Karpas-422 (cell line): ENCODE measurements around the gene MDH1B. TPM values are rescaled to one million over a fixed set of nuclear protein-coding genes. Genes with fewer than 3 reads are reported as not detected.

Source experiments
- DNase-seq: peaks from one replicate; pipeline ENCODE4 v3.0.0-alpha.2; 2015
- H2AFZ ChIP-seq: fragments of 200-600 bp; sonication (generic); 2 replicates; pipeline ENCODE4 v1.6.1; 2014; ENCODE audit warnings: antibody characterized with exemption, low read length, mixed read lengths
- H3K27ac ChIP-seq: fragments of 200-600 bp; sonication (generic); 2 replicates; pipeline ENCODE4 v1.5.1; 2014; ENCODE audit warnings: mild to moderate bottlenecking, low read length, moderate library complexity
- H3K27me3 ChIP-seq: fragments of 200-600 bp; sonication (generic); 2 replicates; pipeline ENCODE4 v1.6.1; 2014; ENCODE audit warnings: low read length, mixed read lengths
- H3K36me3 ChIP-seq: fragments of 200-600 bp; sonication (generic); 2 replicates; pipeline ENCODE4 v1.6.1; 2014; ENCODE audit warnings: low read length, mixed read lengths; ENCODE audit not compliant: insufficient read depth
- H3K4me1 ChIP-seq: fragments of 200-600 bp; sonication (generic); 2 replicates; pipeline ENCODE4 v1.6.1; 2014; ENCODE audit warnings: mild to moderate bottlenecking, low read length, mixed read lengths
- H3K4me2 ChIP-seq: fragments of 200-600 bp; sonication (generic); 2 replicates; pipeline ENCODE4 v1.6.1; 2014; ENCODE audit warnings: low read length, low read depth, mild to moderate bottlenecking; ENCODE audit not compliant: poor library complexity, severe bottlenecking
- H3K4me3 ChIP-seq: fragments of 200-600 bp; sonication (generic); 2 replicates; pipeline ENCODE4 v1.5.1; 2014; ENCODE audit warnings: mild to moderate bottlenecking, antibody characterized with exemption, low read length, mixed read lengths
- H3K79me2 ChIP-seq: fragments of 200-600 bp; sonication (generic); 2 replicates; pipeline ENCODE4 v1.6.1; 2014; ENCODE audit warnings: mild to moderate bottlenecking, low read length, mixed read lengths
- H3K9ac ChIP-seq: fragments of 200-600 bp; sonication (generic); 2 replicates; pipeline ENCODE4 v1.6.0; 2014; ENCODE audit warnings: low read length
- H3K9me2 ChIP-seq: fragments of 200-600 bp; sonication (generic), shearing (Covaris generic); replicated peaks from 2 replicates; pipeline ENCODE4 v1.6.0; 2014; ENCODE audit warnings: mild to moderate bottlenecking, low read length, moderate library complexity; ENCODE audit not compliant: insufficient read depth
- H3K9me3 ChIP-seq: fragments of 300-700, 200-600 bp; sonication (generic); 2 replicates; pipeline ENCODE4 v1.6.1; 2014; ENCODE audit warnings: low read length, mixed read lengths
- H4K20me1 ChIP-seq: fragments of 200-600 bp; sonication (generic); 2 replicates; pipeline ENCODE4 v1.6.1; 2014; ENCODE audit warnings: mild to moderate bottlenecking, antibody characterized with exemption, low read length, low read depth; ENCODE audit not compliant: insufficient read depth
- total RNA-seq: library from RNA; depleted of rRNA; stranded (reverse); fragments of >200 nt; shearing (Covaris generic); gene quantifications from 2 replicates; pipeline ENCODE4 v1.2.3, GENCODE V29; 2014; ENCODE audit warnings: low replicate concordance

MDH1B gene
- total RNA-seq, 1 experiment from 2014 or later = 2.8 TPM

GRCh38 chr2:206740800-206741199 lies 24.3 kb downstream of the MDH1B start:
- no peaks in the 10 kb centered on the region for H4K20me1 ChIP-seq
- no peaks in the 10 kb centered on the region for H3K36me3 ChIP-seq
- no peak overlapping the region for H3K4me3 ChIP-seq
- H3K9me2 ChIP-seq = no peaks in the 10 kb centered on the region
- no peaks in the 10 kb centered on the region for H3K27me3 ChIP-seq
- no peaks in the 10 kb centered on the region for H3K79me2 ChIP-seq
- no peak overlapping the region for H3K9ac ChIP-seq
- no peak overlapping the region for H3K27ac ChIP-seq
- DNase-seq = no peak
- H3K4me2 ChIP-seq = no peak overlapping the region
- no peak overlapping the region for H2AFZ ChIP-seq
- no peaks in the 10 kb centered on the region for H3K4me1 ChIP-seq
- no peaks in the 10 kb centered on the region for H3K9me3 ChIP-seq

- no peaks in the 10 kb centered on the region for H3K36me3 ChIP-seq
- no peak overlapping the region for H2AFZ ChIP-seq
- no peak for DNase-seq
- H3K9me2 ChIP-seq = no peaks in the 10 kb centered on the region
- H3K27ac ChIP-seq = no peak overlapping the region
- H3K27me3 ChIP-seq = no peaks in the 10 kb centered on the region
- H3K9ac ChIP-seq = no peak overlapping the region
- H3K9me3 ChIP-seq = no peaks in the 10 kb centered on the region
- no peaks in the 10 kb centered on the region for H3K79me2 ChIP-seq
- H4K20me1 ChIP-seq = no peaks in the 10 kb centered on the region
- H3K4me3 ChIP-seq = no peak overlapping the region
- no peak overlapping the region for H3K4me2 ChIP-seq
- H3K4me1 ChIP-seq = no peaks in the 10 kb centered on the region
Measured at GRCh38 chr2:206739271-206739670, 25.9 kb downstream of the MDH1B start.

- H3K4me3 ChIP-seq = no peak overlapping the region
- no peak overlapping the region for H3K27ac ChIP-seq
- no peaks in the 10 kb centered on the region for H4K20me1 ChIP-seq
- DNase-seq = no peak
- H3K4me1 ChIP-seq = no peaks in the 10 kb centered on the region
- H2AFZ ChIP-seq = no peak overlapping the region
- H3K9me2 ChIP-seq = no peaks in the 10 kb centered on the region
- H3K79me2 ChIP-seq = no peaks in the 10 kb centered on the region
- no peaks in the 10 kb centered on the region for H3K36me3 ChIP-seq
- no peaks in the 10 kb centered on the region for H3K9me3 ChIP-seq
- no peak overlapping the region for H3K9ac ChIP-seq
- H3K4me2 ChIP-seq = no peak overlapping the region
- H3K27me3 ChIP-seq = no peaks in the 10 kb centered on the region
Measured at GRCh38 chr2:206736935-206737334, 28.2 kb downstream of the MDH1B start.

GRCh38 chr2:206733341-206733740 lies 31.8 kb downstream of the MDH1B start:
- no peaks in the 10 kb centered on the region for H3K9me3 ChIP-seq

GRCh38 chr2:206728277-206729199 lies 36.6 kb downstream of the MDH1B start:
- Histone ChIP-seq H3K27ac (no peak overlapping the region), H3K79me2 (no peaks in the 10 kb centered on the region), H4K20me1 (no peaks in the 10 kb centered on the region), H3K4me3 (no peak overlapping the region), H3K27me3 (no peaks in the 10 kb centered on the region), H3K9ac (no peak overlapping the region), H2AFZ (no peak overlapping the region), H3K4me1 (peaks cover 1% of the 10 kb centered on the region; the same call in 1 of the 2 replicates), H3K36me3 (no peaks in the 10 kb centered on the region), H3K9me3 (no peaks in the 10 kb centered on the region), H3K4me2 (no peak overlapping the region), H3K9me2 (no peaks in the 10 kb centered on the region)
- DNase-seq = no peak

More at GRCh38 chr2:206733341-206733740, 31.8 kb downstream of the MDH1B start:
- no peak for DNase-seq
- Histone ChIP-seq H3K9me2 (no peaks in the 10 kb centered on the region), H3K79me2 (no peaks in the 10 kb centered on the region), H3K27me3 (no peaks in the 10 kb centered on the region), H3K4me1 (no peaks in the 10 kb centered on the region), H3K27ac (no peak overlapping the region), H3K4me2 (no peak overlapping the region), H4K20me1 (no peaks in the 10 kb centered on the region), H3K9ac (no peak overlapping the region), H3K36me3 (no peaks in the 10 kb centered on the region), H3K4me3 (no peak overlapping the region), H2AFZ (no peak overlapping the region)

- Histone ChIP-seq H3K27me3 (no peaks in the 10 kb centered on the region), H3K36me3 (no peaks in the 10 kb centered on the region), H3K4me1 (peaks cover 3% of the 10 kb centered on the region; the same call in 1 of the 2 replicates), H3K9me3 (no peaks in the 10 kb centered on the region), H3K9me2 (no peaks in the 10 kb centered on the region), H3K4me3 (no peak overlapping the region), H3K4me2 (no peak overlapping the region), H2AFZ (no peak overlapping the region), H4K20me1 (no peaks in the 10 kb centered on the region), H3K79me2 (no peaks in the 10 kb centered on the region), H3K9ac (no peak overlapping the region), H3K27ac (no peak overlapping the region)
- no peak for DNase-seq
Measured at GRCh38 chr2:206727287-206727686, 37.8 kb downstream of the MDH1B start.

- peaks cover 3% of the 10 kb centered on the region; the same call in 1 of the 2 replicates for H3K4me1 ChIP-seq
- H3K9ac ChIP-seq = no peak overlapping the region
- H3K9me2 ChIP-seq = no peaks in the 10 kb centered on the region
- no peaks in the 10 kb centered on the region for H3K9me3 ChIP-seq
- no peak overlapping the region for H3K4me2 ChIP-seq
- H3K4me3 ChIP-seq = no peak overlapping the region
- H4K20me1 ChIP-seq = no peaks in the 10 kb centered on the region
- DNase-seq = no peak
- H3K27me3 ChIP-seq = no peaks in the 10 kb centered on the region
- H3K79me2 ChIP-seq = no peaks in the 10 kb centered on the region
- H3K36me3 ChIP-seq = no peaks in the 10 kb centered on the region
- H3K27ac ChIP-seq = no peak overlapping the region
- no peak overlapping the region for H2AFZ ChIP-seq
Measured at GRCh38 chr2:206723288-206723687, 41.8 kb downstream of the MDH1B start.

- Histone ChIP-seq H3K9me3 (no peaks in the 10 kb centered on the region), H3K4me2 (no peak overlapping the region), H3K4me1 (peaks cover 3% of the 10 kb centered on the region; the same call in 1 of the 2 replicates), H4K20me1 (no peaks in the 10 kb centered on the region), H3K27me3 (no peaks in the 10 kb centered on the region), H3K9ac (no peak overlapping the region), H3K36me3 (no peaks in the 10 kb centered on the region), H2AFZ (no peak overlapping the region), H3K9me2 (no peaks in the 10 kb centered on the region), H3K27ac (no peak overlapping the region), H3K79me2 (no peaks in the 10 kb centered on the region), H3K4me3 (no peak overlapping the region)
- DNase-seq = no peak
Measured at GRCh38 chr2:206721256-206721920, 43.7 kb downstream of the MDH1B start.
